Dedifferentiated amniotic fluid mesenchymal stem cell (primary cell): Measurements from ENCODE around the gene GSTM4.
A peak's percentile ranks its signal among the peaks of the same experiment; 100 is the strongest.

Source experiments
- DNase-seq: peaks from one replicate; pipeline ENCODE4 v3.0.0-alpha.2; 2016; ENCODE audit errors: extremely low spot score

GSTM4 gene

GRCh38 chr1:109637446-109637845, 18.5 kb upstream of the GSTM4 start:
- no peak for DNase-seq

GRCh38 chr1:109639063-109639840, 16.6 kb upstream of the GSTM4 start:
- DNase-seq, result peak; percentile 8

GRCh38 chr1:109639841-109640184, 16.1 kb upstream of the GSTM4 start:
- peak; percentile 10 for DNase-seq

GRCh38 chr1:109640285-109640865, 15.5 kb upstream of the GSTM4 start:
- DNase-seq, result peak; percentile 66

- no peak for DNase-seq
Observed at GRCh38 chr1:109641078-109641740, 14.7 kb upstream of the GSTM4 start.

- peak; percentile 10 for DNase-seq
Observed at GRCh38 chr1:109641861-109642260, 14.0 kb upstream of the GSTM4 start.

- peak; percentile 8 for DNase-seq
Observed at GRCh38 chr1:109642626-109643025, 13.3 kb upstream of the GSTM4 start.

- DNase-seq, result peak; percentile 15
Observed at GRCh38 chr1:109643385-109644230, 12.3 kb upstream of the GSTM4 start.

GRCh38 chr1:109644670-109645069, 11.2 kb upstream of the GSTM4 start:
- DNase-seq, result no peak

- DNase-seq, result peak; percentile 41
Observed at GRCh38 chr1:109649491-109649914, 6.4 kb upstream of the GSTM4 start.

GRCh38 chr1:109650609-109651008, 5.3 kb upstream of the GSTM4 start:
- DNase-seq, result peak; percentile 9

- peak; percentile 7 for DNase-seq
Observed at GRCh38 chr1:109652402-109652801, 3.5 kb upstream of the GSTM4 start.

GRCh38 chr1:109653306-109653705, 2.6 kb upstream of the GSTM4 start:
- DNase-seq, result peak; percentile 8

- DNase-seq, result no peak
Observed at GRCh38 chr1:109654519-109654918, 1.4 kb upstream of the GSTM4 start.

GRCh38 chr1:109657395-109657794, 1.5 kb downstream of the GSTM4 start:
- DNase-seq, result peak; percentile 4

GRCh38 chr1:109657970-109658369, 2.1 kb downstream of the GSTM4 start:
- DNase-seq, result peak; percentile 9

- DNase-seq, result peak; percentile 13
Observed at GRCh38 chr1:109658533-109659042, 2.7 kb downstream of the GSTM4 start.

GRCh38 chr1:109659145-109659544, 3.2 kb downstream of the GSTM4 start:
- peak; percentile 7 for DNase-seq

- no peak for DNase-seq
Observed at GRCh38 chr1:109659997-109660690, 4.2 kb downstream of the GSTM4 start.

- DNase-seq, result peak; percentile 7
Observed at GRCh38 chr1:109660691-109661026, 4.8 kb downstream of the GSTM4 start.

GRCh38 chr1:109661391-109661790, 5.5 kb downstream of the GSTM4 start:
- no peak for DNase-seq
